Spleen (tissue), 7 donors: ENCODE measurements around the gene GOLPH3.

Experiments used
- POLR2A ChIP-seq, 3 donors: fragments of 450-650 bp; IDR thresholded peaks; one replicate each; pipeline ENCODE4 v1.5.1; 2017; ENCODE audit warnings: antibody characterized with exemption in 3 of 3, mild to moderate bottlenecking in 1 of 3
- POLR2AphosphoS5 ChIP-seq, 3 donors: sonication (generic); formaldehyde crosslinking; IDR thresholded peaks; one replicate each; pipeline ENCODE4 v1.5.1; 2017; ENCODE audit warnings: antibody characterized with exemption in 3 of 3
- TF ChIP-seq, protein P1 (sequence below), 11 experiments: fragments of 200-600 bp in 7 of 11; fragments of 450-650 bp in 4 of 11; sonication (generic) in 4 of 11; IDR thresholded peaks in 8 of 11; conservative IDR thresholded peaks in 3 of 11; 1 replicate in 7 of 11; 2 replicates in 4 of 11; pipeline versions ENCODE4 v1.4.0 to v1.8.0; 2016 to 2021; ENCODE audit warnings: antibody characterized with exemption in 11 of 11, inconsistent platforms in 4 of 11, mild to moderate bottlenecking in 1 of 11
- donor health status: DM: no; HTN: no; CAD: no; lungs with moderate emphysema.
- donor health status: DM: no; HTN: no; CAD: no.
- donor health status: DM: no; HTN: no; CAD: no.

- TF ChIP-seq, protein P1, sequence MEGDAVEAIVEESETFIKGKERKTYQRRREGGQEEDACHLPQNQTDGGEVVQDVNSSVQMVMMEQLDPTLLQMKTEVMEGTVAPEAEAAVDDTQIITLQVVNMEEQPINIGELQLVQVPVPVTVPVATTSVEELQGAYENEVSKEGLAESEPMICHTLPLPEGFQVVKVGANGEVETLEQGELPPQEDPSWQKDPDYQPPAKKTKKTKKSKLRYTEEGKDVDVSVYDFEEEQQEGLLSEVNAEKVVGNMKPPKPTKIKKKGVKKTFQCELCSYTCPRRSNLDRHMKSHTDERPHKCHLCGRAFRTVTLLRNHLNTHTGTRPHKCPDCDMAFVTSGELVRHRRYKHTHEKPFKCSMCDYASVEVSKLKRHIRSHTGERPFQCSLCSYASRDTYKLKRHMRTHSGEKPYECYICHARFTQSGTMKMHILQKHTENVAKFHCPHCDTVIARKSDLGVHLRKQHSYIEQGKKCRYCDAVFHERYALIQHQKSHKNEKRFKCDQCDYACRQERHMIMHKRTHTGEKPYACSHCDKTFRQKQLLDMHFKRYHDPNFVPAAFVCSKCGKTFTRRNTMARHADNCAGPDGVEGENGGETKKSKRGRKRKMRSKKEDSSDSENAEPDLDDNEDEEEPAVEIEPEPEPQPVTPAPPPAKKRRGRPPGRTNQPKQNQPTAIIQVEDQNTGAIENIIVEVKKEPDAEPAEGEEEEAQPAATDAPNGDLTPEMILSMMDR (IDR thresholded peaks at IDR 0.05 in 8 of 11, conservative IDR thresholded peaks at IDR 0.05 in 3 of 11), result no peak
- TF ChIP-seq POLR2A (IDR thresholded peaks at IDR 0.05), result no peak
- no peak for TF ChIP-seq POLR2AphosphoS5 (IDR thresholded peaks at IDR 0.05)
Measured at GRCh38 chr5:32126691-32127090, 47.4 kb downstream of the GOLPH3 start.
